Central memory CD8-positive, alpha-beta T cell (primary cell): ENCODE measurements around the gene LNX2.
A peak's percentile ranks its signal among the peaks of the same experiment; 100 is the strongest.
"Not testable (repeated sequence)": the region's sequence is repeated elsewhere in the genome, so short reads cannot be mapped to it uniquely, and the experiment has no call there.

Source experiments
- ATAC-seq: fragments of 150-1000 bp; cut with Tn5 transposase; replicated peaks from 2 replicates; pipeline ENCODE4 v1.10.0; 2022; ENCODE audit warnings: mild to moderate bottlenecking, moderate FRiP score, moderate number of reproducible peaks; ENCODE audit not compliant: poor library complexity, severe bottlenecking; ENCODE audit errors: extremely low read depth
- DNase-seq, 2 donors: peaks; one replicate each; pipeline ENCODE4 v3.0.0; 2021; ENCODE audit warnings: low spot score in 2 of 2
- H3K27ac Mint-ChIP-seq: one replicate; pipeline ENCODE4 v1.8.0; 2022; ENCODE audit warnings: low read depth, mild to moderate bottlenecking, moderate library complexity, mixed read lengths
- H3K27me3 Mint-ChIP-seq: one replicate; pipeline ENCODE4 v1.8.0; 2022; ENCODE audit warnings: mixed read lengths
- H3K36me3 Mint-ChIP-seq: one replicate; pipeline ENCODE4 v1.8.0; 2022; ENCODE audit warnings: mild to moderate bottlenecking, moderate library complexity, mixed read lengths; ENCODE audit not compliant: insufficient read depth
- H3K4me1 Mint-ChIP-seq: one replicate; pipeline ENCODE4 v1.8.0; 2022; ENCODE audit warnings: mixed read lengths
- H3K4me3 Mint-ChIP-seq: one replicate; pipeline ENCODE4 v1.8.0; 2022; ENCODE audit warnings: mild to moderate bottlenecking, moderate library complexity, mixed read lengths
- H3K9me3 Mint-ChIP-seq: one replicate; pipeline ENCODE4 v1.8.0; 2022; ENCODE audit warnings: mixed read lengths

The LNX2 gene

DNA sequence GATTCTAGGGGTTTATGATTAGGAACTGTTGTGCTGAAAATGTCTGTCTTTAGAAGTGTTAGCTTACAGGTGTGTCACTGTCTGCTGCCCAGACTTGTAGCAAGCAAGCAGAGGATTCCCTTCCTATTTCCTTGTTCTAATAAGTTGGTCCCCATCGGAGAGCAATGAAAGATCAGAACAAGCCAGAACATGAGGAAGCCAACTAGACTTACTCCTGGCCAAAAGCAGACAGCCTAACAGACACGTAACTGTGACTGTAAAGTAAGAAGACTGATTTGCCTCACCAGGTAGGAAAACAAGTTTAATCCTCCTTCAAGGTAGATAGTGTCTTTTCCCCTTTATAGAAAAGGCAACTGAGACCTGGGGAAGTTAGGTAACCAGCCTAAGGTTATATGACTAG, 13.9 kb upstream of the LNX2 start:
- Mint-ChIP-seq H3K4me1 (peaks cover 48% of the 10 kb centered on the region), H3K27me3 (no peaks in the 10 kb centered on the region), H3K36me3 (peaks cover 8% of the 10 kb centered on the region), H3K9me3 (no peaks in the 10 kb centered on the region), H3K27ac (no peak overlapping the region), H3K4me3 (no peak overlapping the region)
- ATAC-seq (no peak), DNase-seq (no peak)

- H3K36me3 Mint-ChIP-seq, result peaks cover 8% of the 10 kb centered on the region
- H3K4me1 Mint-ChIP-seq, result peaks cover 43% of the 10 kb centered on the region
- no peak for ATAC-seq
- no peak for DNase-seq
- no peaks in the 10 kb centered on the region for H3K27me3 Mint-ChIP-seq
- no peak overlapping the region for H3K4me3 Mint-ChIP-seq
- H3K9me3 Mint-ChIP-seq, result no peaks in the 10 kb centered on the region
- H3K27ac Mint-ChIP-seq, result no peak overlapping the region
Observed at GRCh38 chr13:27632648-27633047, 12.3 kb upstream of the LNX2 start.

DNA sequence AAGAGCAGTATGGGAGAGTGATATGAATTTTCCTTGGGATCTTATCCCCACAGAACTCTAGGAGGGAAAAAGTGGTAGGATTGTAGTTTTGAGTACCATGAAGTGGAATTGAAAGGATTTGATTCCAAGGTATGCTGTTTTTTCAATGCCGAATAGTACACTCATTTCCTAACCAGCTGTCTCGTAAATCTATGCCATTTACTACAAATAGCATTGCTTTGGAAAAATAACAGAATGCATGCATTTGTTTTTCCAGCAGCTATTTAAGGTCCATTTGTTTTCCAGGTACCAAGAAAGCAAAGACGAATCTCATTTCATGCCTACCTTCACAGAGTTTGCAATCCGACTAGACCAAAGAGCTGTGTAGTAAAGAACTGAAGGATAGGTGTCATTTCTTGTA, 11.9 kb upstream of the LNX2 start:
- Mint-ChIP-seq H3K4me1 (peaks cover 47% of the 10 kb centered on the region), H3K36me3 (peaks cover 9% of the 10 kb centered on the region), H3K4me3 (no peak overlapping the region), H3K27ac (no peak overlapping the region), H3K27me3 (no peaks in the 10 kb centered on the region), H3K9me3 (no peaks in the 10 kb centered on the region)
- ATAC-seq, result no peak
- no peak for DNase-seq

GRCh38 chr13:27631665-27632064, 11.3 kb upstream of the LNX2 start:
- ATAC-seq (no peak), DNase-seq (no peak)
- no peaks in the 10 kb centered on the region for H3K9me3 Mint-ChIP-seq
- no peak overlapping the region for H3K27ac Mint-ChIP-seq
- H3K36me3 Mint-ChIP-seq, result peaks cover 9% of the 10 kb centered on the region
- no peak overlapping the region for H3K4me3 Mint-ChIP-seq
- H3K4me1 Mint-ChIP-seq, result peaks cover 46% of the 10 kb centered on the region
- H3K27me3 Mint-ChIP-seq, result no peaks in the 10 kb centered on the region

DNA sequence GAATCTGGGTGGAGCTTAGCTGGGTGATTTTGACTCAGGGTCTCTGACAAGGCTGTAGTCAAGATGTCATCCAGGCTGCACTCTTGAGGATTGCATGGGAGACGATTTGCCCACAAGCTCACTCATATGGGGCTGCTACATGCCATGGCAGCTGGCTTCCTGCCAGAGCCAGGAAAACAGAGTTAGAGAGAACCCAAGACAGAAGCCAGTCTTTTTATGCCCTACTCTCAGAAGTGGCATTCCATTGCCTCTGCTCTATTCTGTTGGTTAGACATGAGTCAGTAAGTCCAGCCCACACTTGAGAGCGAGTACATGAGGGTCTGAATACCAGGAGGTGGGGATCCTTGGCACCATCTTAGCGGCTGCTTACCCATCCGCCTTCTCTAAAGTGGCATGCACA, 10.8 kb upstream of the LNX2 start:
- Mint-ChIP-seq H3K27ac (no peak overlapping the region), H3K9me3 (no peaks in the 10 kb centered on the region), H3K36me3 (peaks cover 9% of the 10 kb centered on the region), H3K4me1 (peaks cover 46% of the 10 kb centered on the region), H3K4me3 (no peak overlapping the region), H3K27me3 (no peaks in the 10 kb centered on the region)
- ATAC-seq, result no peak
- no peak for DNase-seq

DNA sequence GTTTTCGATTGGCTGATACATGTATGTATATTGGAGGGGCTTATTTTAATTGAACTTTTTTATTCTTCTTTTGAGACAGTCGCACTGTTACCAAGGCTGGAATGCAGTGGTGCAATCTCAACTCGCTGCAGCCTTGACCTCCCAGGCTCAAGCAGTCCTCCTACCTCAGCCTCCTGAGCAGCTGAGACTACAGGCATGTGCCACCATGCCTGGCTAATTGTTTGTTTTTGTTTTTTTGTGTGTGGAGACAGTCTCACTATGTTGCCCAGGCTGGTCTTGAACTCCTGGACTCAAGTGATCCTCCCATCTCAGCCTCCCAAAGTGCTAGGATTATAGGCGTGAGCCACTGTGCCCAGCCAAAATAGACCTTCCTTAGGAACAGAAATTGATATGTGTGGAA, 8.4 kb upstream of the LNX2 start:
- peaks cover 62% of the 10 kb centered on the region for H3K4me1 Mint-ChIP-seq
- not testable (repeated sequence) for DNase-seq, H3K9me3 Mint-ChIP-seq, H3K4me3 Mint-ChIP-seq, ATAC-seq, H3K27me3 Mint-ChIP-seq, H3K27ac Mint-ChIP-seq
- peaks cover 11% of the 10 kb centered on the region for H3K36me3 Mint-ChIP-seq

DNA sequence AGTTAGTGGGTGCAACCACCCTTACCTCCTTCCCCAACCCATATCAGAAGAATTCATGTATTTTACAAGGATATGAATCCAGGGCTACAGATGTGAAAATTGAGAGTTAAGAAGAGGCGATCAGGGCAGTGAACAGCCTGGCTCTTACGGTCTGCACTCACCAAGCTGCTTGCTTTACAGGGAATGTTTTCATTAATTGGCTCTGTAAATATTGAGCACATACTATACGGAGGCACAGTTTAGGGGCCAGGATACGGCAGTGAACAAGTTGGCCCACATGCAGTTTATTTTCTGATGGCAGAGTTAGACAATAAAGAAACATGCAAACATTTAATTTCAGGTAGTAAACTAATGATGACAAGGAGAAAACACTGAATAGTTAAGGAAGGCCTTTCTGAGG, 7.8 kb upstream of the LNX2 start:
- Mint-ChIP-seq H3K36me3 (peaks cover 13% of the 10 kb centered on the region), H3K4me3 (no peak overlapping the region)

GRCh38 chr13:27627380-27627779, 7.1 kb upstream of the LNX2 start:
- Mint-ChIP-seq H3K27me3 (no peaks in the 10 kb centered on the region), H3K4me1 (peaks cover 74% of the 10 kb centered on the region), H3K36me3 (peaks cover 14% of the 10 kb centered on the region), H3K27ac (no peak overlapping the region), H3K4me3 (no peak overlapping the region), H3K9me3 (no peaks in the 10 kb centered on the region)
- no peak for ATAC-seq
- DNase-seq, result no peak

More for the DNA sequence above, 7.8 kb upstream of the LNX2 start:
- no peaks in the 10 kb centered on the region for H3K27me3 Mint-ChIP-seq
- no peak overlapping the region for H3K27ac Mint-ChIP-seq
- no peaks in the 10 kb centered on the region for H3K9me3 Mint-ChIP-seq
- DNase-seq (no peak), ATAC-seq (no peak)
- H3K4me1 Mint-ChIP-seq, result peaks cover 68% of the 10 kb centered on the region

DNA sequence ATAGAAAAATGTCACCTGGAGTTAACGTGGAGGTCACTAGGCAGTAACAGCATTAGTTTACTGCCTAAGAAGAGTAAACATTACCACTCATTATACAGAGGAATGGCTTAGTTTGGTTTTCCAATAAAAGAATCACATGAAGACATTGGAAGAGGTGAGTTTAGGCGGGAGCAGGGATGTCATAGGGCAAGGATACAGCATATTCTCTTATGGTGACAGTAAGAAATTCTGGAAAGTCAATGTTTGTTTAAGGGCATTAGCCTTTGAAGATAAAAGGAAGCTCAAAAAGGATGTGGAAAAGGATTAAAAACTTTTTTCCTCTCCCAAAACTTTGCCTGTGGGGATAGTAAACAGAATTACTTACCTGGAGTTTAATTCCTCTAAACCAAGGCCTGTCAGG, 5.5 kb upstream of the LNX2 start:
- Mint-ChIP-seq H3K4me3 (no peak overlapping the region), H3K27me3 (no peaks in the 10 kb centered on the region), H3K9me3 (no peaks in the 10 kb centered on the region), H3K4me1 (peaks cover 63% of the 10 kb centered on the region), H3K36me3 (peaks cover 19% of the 10 kb centered on the region), H3K27ac (no peak overlapping the region)
- DNase-seq, result no peak
- ATAC-seq, result no peak

- H3K9me3 Mint-ChIP-seq, result no peaks in the 10 kb centered on the region
Observed at GRCh38 chr13:27624071-27624470, 3.7 kb upstream of the LNX2 start.

DNA sequence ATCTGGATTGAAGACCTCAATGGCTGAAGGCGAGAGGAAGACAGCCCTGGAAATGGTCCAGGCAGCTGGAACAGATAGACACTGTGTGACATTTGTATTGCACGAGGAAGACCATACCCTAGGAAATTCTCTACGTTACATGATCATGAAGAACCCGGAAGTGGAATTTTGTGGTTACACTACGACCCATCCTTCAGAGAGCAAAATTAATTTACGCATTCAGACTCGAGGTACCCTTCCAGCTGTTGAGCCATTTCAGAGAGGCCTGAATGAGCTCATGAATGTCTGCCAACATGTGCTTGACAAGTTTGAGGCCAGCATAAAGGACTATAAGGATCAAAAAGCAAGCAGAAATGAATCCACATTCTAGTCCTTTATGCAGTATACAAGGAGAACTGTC, 2.6 kb upstream of the LNX2 start:
- ATAC-seq (no peak), DNase-seq (no peak)
- H3K4me3 Mint-ChIP-seq, result peak overlapping the region; percentile 83
- H3K27me3 Mint-ChIP-seq, result no peaks in the 10 kb centered on the region
- no peaks in the 10 kb centered on the region for H3K9me3 Mint-ChIP-seq
- H3K4me1 Mint-ChIP-seq, result peaks cover 69% of the 10 kb centered on the region
- H3K27ac Mint-ChIP-seq, result peak overlapping the region; percentile 88
- peaks cover 16% of the 10 kb centered on the region for H3K36me3 Mint-ChIP-seq

More at GRCh38 chr13:27624071-27624470, 3.7 kb upstream of the LNX2 start:
- no peak for ATAC-seq
- peaks cover 18% of the 10 kb centered on the region for H3K36me3 Mint-ChIP-seq
- H3K27ac Mint-ChIP-seq, result no peak overlapping the region
- no peaks in the 10 kb centered on the region for H3K27me3 Mint-ChIP-seq
- H3K4me3 Mint-ChIP-seq, result no peak overlapping the region
- DNase-seq, result no peak
- peaks cover 67% of the 10 kb centered on the region for H3K4me1 Mint-ChIP-seq

DNA sequence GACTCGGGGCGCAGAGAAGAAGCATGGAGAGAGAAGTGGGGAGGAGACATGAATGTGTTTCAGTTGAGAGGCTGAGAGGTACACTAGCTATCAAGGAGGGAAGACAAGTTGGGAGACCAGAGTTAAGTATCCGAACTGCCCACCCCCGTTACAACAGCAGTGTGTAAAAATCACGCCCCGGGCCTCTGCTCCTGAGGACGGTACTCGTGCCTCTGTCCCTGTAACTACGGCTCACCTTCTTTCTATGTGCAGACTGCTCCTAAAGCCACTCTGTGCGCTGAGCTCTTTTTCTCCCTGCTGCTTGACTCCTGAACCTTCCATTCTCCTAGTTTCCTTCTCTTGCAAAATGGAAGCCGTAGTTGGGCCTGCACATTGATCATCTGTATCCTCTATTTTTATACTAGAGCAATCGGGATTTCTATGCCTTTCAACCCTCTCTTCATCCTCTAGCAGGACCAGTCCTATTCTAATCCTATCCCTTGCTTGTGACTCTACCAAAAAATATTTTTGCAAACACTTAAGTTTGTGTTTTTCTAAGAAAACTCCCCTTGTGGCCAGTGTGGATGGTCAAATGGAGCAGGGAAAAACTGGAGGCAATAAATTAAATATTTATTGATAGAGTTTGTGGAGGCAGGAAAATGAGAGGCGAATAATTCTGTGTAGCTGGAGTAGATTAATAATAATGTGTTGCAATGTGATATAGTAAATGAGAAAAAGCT, 1.9 kb upstream of the LNX2 start:
- H3K4me3 Mint-ChIP-seq, result peak overlapping the region; percentile 83
- no peaks in the 10 kb centered on the region for H3K27me3 Mint-ChIP-seq
- no peaks in the 10 kb centered on the region for H3K9me3 Mint-ChIP-seq
- peaks cover 69% of the 10 kb centered on the region for H3K4me1 Mint-ChIP-seq
- DNase-seq, result no peak
- H3K27ac Mint-ChIP-seq, result peak overlapping the region; percentile 88
- H3K36me3 Mint-ChIP-seq, result peaks cover 15% of the 10 kb centered on the region
- no peak for ATAC-seq

DNA sequence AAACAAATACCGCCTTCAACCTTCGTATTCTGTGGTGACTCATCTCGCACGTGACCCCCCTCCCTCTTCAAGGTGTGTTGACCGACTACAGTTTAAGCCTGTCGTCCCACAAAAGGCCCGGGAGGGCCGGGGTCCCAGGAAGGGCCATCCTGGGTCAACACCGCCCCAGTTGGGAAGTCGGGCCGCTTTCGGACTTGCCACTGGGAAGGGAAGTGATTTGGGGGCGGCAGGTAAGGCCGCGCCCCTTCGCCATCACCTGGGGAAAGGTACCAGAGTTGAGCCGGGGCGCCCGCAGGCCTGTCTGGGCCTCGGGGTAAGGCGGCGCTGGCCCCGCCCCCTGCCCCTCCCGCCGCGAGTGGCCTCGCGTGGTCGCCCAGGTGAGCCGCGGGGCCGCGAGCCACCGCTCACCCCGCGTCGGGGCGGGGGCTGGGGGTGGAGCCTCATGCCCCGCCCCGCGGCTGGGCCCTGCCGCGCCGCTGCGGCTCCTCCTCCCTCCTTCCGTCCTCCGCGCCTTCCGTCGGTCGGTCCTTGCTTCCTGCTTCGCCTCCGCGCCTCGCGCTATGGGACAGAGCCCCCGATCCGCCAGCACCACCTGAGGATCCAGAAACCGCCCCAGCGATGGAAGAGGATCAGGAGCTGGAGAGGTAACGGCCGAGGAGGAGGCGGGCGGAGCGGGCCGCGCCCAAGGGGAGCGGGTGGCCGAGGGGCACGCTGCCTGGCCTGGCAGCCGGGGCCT, 1.2 kb upstream of the LNX2 start, which contains the start of gene POLR1D:
Gene POLR1D (plus strand): TSS at position 527 of the 736 bp plus-strand sequence. CDS start 92 bp downstream, at position 619.
- Mint-ChIP-seq H3K9me3 (no peaks in the 10 kb centered on the region), H3K36me3 (peaks cover 15% of the 10 kb centered on the region), H3K27me3 (no peaks in the 10 kb centered on the region), H3K4me1 (peaks cover 64% of the 10 kb centered on the region), H3K27ac (peak within 1 kb of the TSS; percentile 88), H3K4me3 (peak within 1 kb of the TSS; percentile 83)
- ATAC-seq, result peak; percentile 73
- DNase-seq, result peak; percentile 69 to 79
